Measurements from ENCODE around the gene KIF6. TPM values are rescaled to one million over a fixed set of nuclear protein-coding genes. Genes with fewer than 3 reads are reported as not detected.

KIF6 gene
- polyA plus RNA-seq, 2 of the 4 experiments (the other 2 are of a cell fraction) = 0.05 to 0.39 TPM

- Histone ChIP-seq H3K4me3 (no peak overlapping the region), H3K4me2 (no peak overlapping the region), H3K9me3 (no peaks in the 10 kb centered on the region), H3K27ac (no peak overlapping the region), H3K4me1 (no peaks in the 10 kb centered on the region)
- POLR2A ChIA-PET = no interaction called here
- FAIRE-seq = no peak
- CTCF ChIA-PET = no interaction called here
- no peak for DNase-seq (ENCODE audit: low read depth in 1 of 2, low spot score in 1 of 2)
- ATAC-seq = no peak
- WGBS (ENCODE audit: missing lambda C conversion rate) = 47% methylated on average over 8 of the region's 8 CpGs
- TF ChIP-seq RNF2 (IDR thresholded peaks at IDR 0.05; ENCODE audit: borderline replicate concordance, low read depth) (no peak), HES2 (IDR thresholded peaks at IDR 0.05) (no peak), MYC (IDR thresholded peaks at IDR 0.05; ENCODE audit: borderline replicate concordance, low read length) (no peak), MAFK (IDR thresholded peaks at IDR 0.05; ENCODE audit: partially characterized antibody) (no peak), BCL3 (IDR thresholded peaks at IDR 0.05) (no peak), KDM1A (IDR thresholded peaks at IDR 0.05; ENCODE audit: low read depth) (no peak), FOSL2 (IDR thresholded peaks at IDR 0.05) (no peak), FOSL2 (CRISPR knock-in tag; IDR thresholded peaks at IDR 0.05) (no peak), MAZ (IDR thresholded peaks at IDR 0.05; ENCODE audit: borderline replicate concordance, low read depth, low read length) (no peak), HEYL (CRISPR knock-in tag; IDR thresholded peaks at IDR 0.05) (no peak), NR3C1 (IDR thresholded peaks at IDR 0.05) (no peak), CHD2 (IDR thresholded peaks at IDR 0.05; ENCODE audit: low read length, partially characterized antibody) (no peak), PHF8 (IDR thresholded peaks at IDR 0.05; ENCODE audit: borderline replicate concordance, low read depth) (no peak), NFE2L2 (conservative IDR thresholded peaks at IDR 0.05; ENCODE audit: low read length) (no peak), HDAC2 (IDR thresholded peaks at IDR 0.05) (no peak), REST (IDR thresholded peaks at IDR 0.05) (no peak), KDM5A (IDR thresholded peaks at IDR 0.05) (no peak), CHD4 (IDR thresholded peaks at IDR 0.05; ENCODE audit: borderline replicate concordance) (no peak), POLR2AphosphoS2 (conservative IDR thresholded peaks at IDR 0.05; ENCODE audit: low read length) (no peak), EP300 (IDR thresholded peaks at IDR 0.05) (no peak), GATA3 (IDR thresholded peaks at IDR 0.05; ENCODE audit: borderline replicate concordance) (no peak)
Measured at GRCh38 chr6:39391182-39391581, 334.0 kb downstream of the KIF6 start.

- 8% methylated on average over 3 of the region's 3 CpGs for WGBS (ENCODE audit: missing lambda C conversion rate)
- H3K4me2 ChIP-seq = no peak overlapping the region
- peak; percentile 1 to 4 for DNase-seq (ENCODE audit: low read depth in 1 of 2, low spot score in 1 of 2)
- ChIA-PET POLR2A (no interaction called here), CTCF (no interaction called here)
- no peak overlapping the region for H3K4me3 ChIP-seq
- TF ChIP-seq RAD21 (conservative IDR thresholded peaks at IDR 0.05 in 1 of 2, IDR thresholded peaks at IDR 0.05 in 1 of 2) (peak in 1 of 2 experiments; percentile 19; a peak in 2 of 5 replicates), MAZ (IDR thresholded peaks at IDR 0.05; ENCODE audit: borderline replicate concordance, low read depth, low read length) (no peak)
- no peak for FAIRE-seq
- no peaks in the 10 kb centered on the region for H3K4me1 ChIP-seq
- H3K27ac ChIP-seq = no peak overlapping the region
- H3K9me3 ChIP-seq = no peaks in the 10 kb centered on the region
- peak in 1 of 2 experiments; percentile 47; a peak in 2 of 6 replicates for ATAC-seq
Measured at GRCh38 chr6:39389484-39389767, 335.8 kb downstream of the KIF6 start.

Data from A549 (cell line).